OCI-LY3 (cell line): ENCODE measurements around the gene CABLES1.

Experiments
- H2AFZ ChIP-seq: fragments of 200-600, 300-600 bp; shearing (Covaris generic); 2 replicates; pipeline ENCODE4 v1.6.0; 2014; ENCODE audit warnings: antibody characterized with exemption, low read depth, low read length
- H3K27ac ChIP-seq: fragments of 200-600, 300-600 bp; sonication (generic); 2 replicates; pipeline ENCODE4 v1.5.1; 2014; ENCODE audit warnings: mild to moderate bottlenecking, low read length, moderate library complexity, mixed read lengths
- H3K27me3 ChIP-seq: fragments of 200-600, 300-600 bp; sonication (generic); 2 replicates; pipeline ENCODE4 v1.6.1; 2014; ENCODE audit warnings: low read depth, low read length, mixed read lengths
- H3K36me3 ChIP-seq: fragments of 200-600, 300-600 bp; sonication (generic); replicated peaks from 2 replicates; pipeline ENCODE3; 2014; ENCODE audit warnings: low read depth, low read length, mixed read lengths
- H3K4me1 ChIP-seq: fragments of 300-600, 200-600 bp; sonication (generic); 2 replicates; pipeline ENCODE4 v1.6.1; 2014; ENCODE audit warnings: low read length, mixed read lengths
- H3K4me2 ChIP-seq: fragments of 200-600, 300-600 bp; sonication (generic); 2 replicates; pipeline ENCODE4 v1.6.1; 2014; ENCODE audit warnings: low read length, mixed read lengths
- H3K4me3 ChIP-seq: fragments of 300-600, 200-600 bp; sonication (generic); 2 replicates; pipeline ENCODE4 v1.5.1; 2014; ENCODE audit warnings: antibody characterized with exemption, mild to moderate bottlenecking, low read length, moderate library complexity
- H3K79me2 ChIP-seq: fragments of 300-600, 200-600 bp; shearing (Covaris generic); 2 replicates; pipeline ENCODE4 v1.6.1; 2014; ENCODE audit warnings: mild to moderate bottlenecking, low read length, mixed read lengths
- H3K9ac ChIP-seq: fragments of 300-600, 200-600 bp; shearing (Covaris generic); 2 replicates; pipeline ENCODE4 v1.6.0; 2014; ENCODE audit warnings: mild to moderate bottlenecking, low read length, moderate library complexity
- H3K9me3 ChIP-seq: fragments of 200-600, 300-600 bp; shearing (Covaris generic); 2 replicates; pipeline ENCODE4 v1.6.1; 2014; ENCODE audit warnings: low read length, mixed read lengths; ENCODE audit not compliant: insufficient read depth
- H4K20me1 ChIP-seq: fragments of 200-600, 300-600 bp; sonication (generic); 2 replicates; pipeline ENCODE4 v1.6.1; 2016; ENCODE audit warnings: low read length, mixed read lengths; ENCODE audit not compliant: insufficient read depth
- EZH2phosphoT487 ChIP-seq: fragments of 200-600 bp; shearing (Covaris generic); IDR thresholded peaks from 2 replicates; pipeline ENCODE4 v1.6.1; 2018; ENCODE audit warnings: antibody characterized with exemption, mixed run types, low read depth
- TF ChIP-seq, protein P1 (sequence below): fragments of 200-600, 300-600 bp; sonication (generic); IDR thresholded peaks from 2 replicates; pipeline ENCODE4 v1.5.1; 2014; ENCODE audit warnings: antibody characterized with exemption, low read length, low read depth

The CABLES1 gene

DNA sequence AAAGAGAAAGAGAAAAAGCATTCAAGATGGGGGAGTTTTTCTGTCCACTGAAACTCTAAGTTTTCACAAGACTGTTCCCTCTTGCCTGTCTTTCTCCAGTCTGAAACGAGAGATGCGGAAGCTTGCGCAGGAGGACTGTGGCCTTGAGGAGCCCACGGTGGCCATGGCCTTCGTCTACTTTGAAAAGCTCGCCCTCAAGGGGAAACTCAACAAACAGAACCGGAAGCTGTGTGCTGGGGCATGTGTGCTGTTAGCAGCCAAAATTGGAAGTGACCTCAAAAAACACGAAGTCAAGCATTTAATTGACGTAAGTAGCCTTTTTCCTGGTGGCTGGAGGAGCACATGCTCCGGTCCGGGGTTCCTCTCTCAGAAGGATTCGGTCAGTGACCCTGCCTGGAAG is 118.3 kb downstream of the CABLES1 start:
- Histone ChIP-seq H3K4me3 (no peak overlapping the region), H3K27me3 (no peaks in the 10 kb centered on the region), H3K9me3 (no peaks in the 10 kb centered on the region), H3K4me1 (no peaks in the 10 kb centered on the region), H2AFZ (no peak overlapping the region), H3K4me2 (no peak overlapping the region), H3K9ac (no peak overlapping the region), H4K20me1 (no peaks in the 10 kb centered on the region), H3K79me2 (no peaks in the 10 kb centered on the region), H3K36me3 (peaks cover 33% of the 10 kb centered on the region), H3K27ac (no peak overlapping the region)
- TF ChIP-seq EZH2phosphoT487: no peak
- TF ChIP-seq, protein P1, sequence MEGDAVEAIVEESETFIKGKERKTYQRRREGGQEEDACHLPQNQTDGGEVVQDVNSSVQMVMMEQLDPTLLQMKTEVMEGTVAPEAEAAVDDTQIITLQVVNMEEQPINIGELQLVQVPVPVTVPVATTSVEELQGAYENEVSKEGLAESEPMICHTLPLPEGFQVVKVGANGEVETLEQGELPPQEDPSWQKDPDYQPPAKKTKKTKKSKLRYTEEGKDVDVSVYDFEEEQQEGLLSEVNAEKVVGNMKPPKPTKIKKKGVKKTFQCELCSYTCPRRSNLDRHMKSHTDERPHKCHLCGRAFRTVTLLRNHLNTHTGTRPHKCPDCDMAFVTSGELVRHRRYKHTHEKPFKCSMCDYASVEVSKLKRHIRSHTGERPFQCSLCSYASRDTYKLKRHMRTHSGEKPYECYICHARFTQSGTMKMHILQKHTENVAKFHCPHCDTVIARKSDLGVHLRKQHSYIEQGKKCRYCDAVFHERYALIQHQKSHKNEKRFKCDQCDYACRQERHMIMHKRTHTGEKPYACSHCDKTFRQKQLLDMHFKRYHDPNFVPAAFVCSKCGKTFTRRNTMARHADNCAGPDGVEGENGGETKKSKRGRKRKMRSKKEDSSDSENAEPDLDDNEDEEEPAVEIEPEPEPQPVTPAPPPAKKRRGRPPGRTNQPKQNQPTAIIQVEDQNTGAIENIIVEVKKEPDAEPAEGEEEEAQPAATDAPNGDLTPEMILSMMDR: no peak

DNA sequence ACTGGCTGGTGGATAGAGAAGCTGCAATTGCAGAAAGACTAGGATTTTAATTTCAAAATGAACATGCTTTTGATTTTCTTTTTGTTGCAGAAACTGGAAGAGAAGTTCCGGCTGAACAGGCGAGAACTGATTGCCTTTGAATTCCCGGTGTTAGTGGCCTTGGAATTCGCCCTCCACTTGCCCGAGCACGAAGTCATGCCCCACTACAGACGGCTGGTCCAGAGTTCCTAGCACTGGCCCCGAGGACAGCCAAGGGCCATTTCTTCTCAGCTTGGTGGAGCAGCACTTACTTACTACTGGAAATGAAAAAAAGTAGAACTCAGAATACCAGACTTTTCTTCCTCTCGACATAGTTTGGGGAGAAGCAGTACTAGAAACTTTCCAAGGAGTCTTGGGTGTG is 121.9 kb downstream of the CABLES1 start:
- H3K27ac ChIP-seq: no peak overlapping the region
- peaks cover 5% of the 10 kb centered on the region for H3K4me1 ChIP-seq
- H3K4me3 ChIP-seq: no peak overlapping the region
- no peak overlapping the region for H3K4me2 ChIP-seq
- H3K9me3 ChIP-seq: no peaks in the 10 kb centered on the region
- no peak overlapping the region for H3K9ac ChIP-seq
- TF ChIP-seq, protein P1: no peak
- no peak for TF ChIP-seq EZH2phosphoT487
- H2AFZ ChIP-seq: no peak overlapping the region
- no peaks in the 10 kb centered on the region for H4K20me1 ChIP-seq
- no peaks in the 10 kb centered on the region for H3K27me3 ChIP-seq
- peaks cover 33% of the 10 kb centered on the region for H3K36me3 ChIP-seq
- no peaks in the 10 kb centered on the region for H3K79me2 ChIP-seq

- Histone ChIP-seq H3K9me3 (no peaks in the 10 kb centered on the region), H3K4me1 (peaks cover 5% of the 10 kb centered on the region), H3K4me2 (no peak overlapping the region), H3K27ac (no peak overlapping the region), H3K36me3 (peaks cover 29% of the 10 kb centered on the region), H3K4me3 (no peak overlapping the region), H3K27me3 (no peaks in the 10 kb centered on the region), H3K79me2 (no peaks in the 10 kb centered on the region), H3K9ac (no peak overlapping the region), H4K20me1 (no peaks in the 10 kb centered on the region), H2AFZ (no peak overlapping the region)
- TF ChIP-seq, protein P1: no peak
- no peak for TF ChIP-seq EZH2phosphoT487
These were observed 122.6 kb downstream of the CABLES1 start for GRCh38 chr18:23257686-23258565.

- peaks cover 22% of the 10 kb centered on the region for H3K36me3 ChIP-seq
- no peaks in the 10 kb centered on the region for H3K9me3 ChIP-seq
- no peaks in the 10 kb centered on the region for H3K79me2 ChIP-seq
- TF ChIP-seq, protein P1: no peak
- TF ChIP-seq EZH2phosphoT487: no peak
- H3K4me2 ChIP-seq: no peak overlapping the region
- no peak overlapping the region for H3K27ac ChIP-seq
- H3K4me1 ChIP-seq: peaks cover 5% of the 10 kb centered on the region
- H4K20me1 ChIP-seq: no peaks in the 10 kb centered on the region
- H2AFZ ChIP-seq: no peak overlapping the region
- H3K9ac ChIP-seq: no peak overlapping the region
- no peak overlapping the region for H3K4me3 ChIP-seq
- no peaks in the 10 kb centered on the region for H3K27me3 ChIP-seq
These were observed 123.5 kb downstream of the CABLES1 start for GRCh38 chr18:23258566-23259469.
